Measurements from ENCODE around the gene GNPDA1. TPM values are rescaled to one million over a fixed set of nuclear protein-coding genes. Genes with fewer than 3 reads are reported as not detected.

GNPDA1 gene
- total and polyA plus RNA-seq, 9 of the 15 experiments (the other 6 are each of a cell fraction or from before 2014, with no cell fraction given): 14.1 to 145 (median 52.2) TPM

GRCh38 chr5:142012792-142013388 lies at the start of gene GNPDA1 (continued):
- TF ChIP-seq ESRRB (CRISPR knock-in tag; IDR thresholded peaks at IDR 0.05; ENCODE audit: borderline replicate concordance) (no peak), TFE3 (CRISPR knock-in tag; IDR thresholded peaks at IDR 0.05) (peak; percentile 82), ZFP1 (CRISPR knock-in tag; IDR thresholded peaks at IDR 0.05) (no peak), USF1 (CRISPR knock-in tag; IDR thresholded peaks at IDR 0.05) (peak; percentile 79), DMBX1 (CRISPR knock-in tag; IDR thresholded peaks at IDR 0.05; ENCODE audit: borderline replicate concordance) (peak; percentile 69; the same call in 1 of the 2 replicates), ZBTB43 (CRISPR knock-in tag; IDR thresholded peaks at IDR 0.05) (no peak), KDM4B (IDR thresholded peaks at IDR 0.05; ENCODE audit: borderline replicate concordance in 2 of 2, low read depth in 1 of 2) (no peak), MAFF (IDR thresholded peaks at IDR 0.05; ENCODE audit: low read length) (no peak), ETV5 (CRISPR knock-in tag; IDR thresholded peaks at IDR 0.05; ENCODE audit: low read depth) (peak; percentile 30; the same call in 1 of the 2 replicates), RCOR1 (IDR thresholded peaks at IDR 0.05; ENCODE audit: borderline replicate concordance in 1 of 2, low read depth in 2 of 2, low read length in 2 of 2) (peak in 1 of 2 experiments; percentile 49; a peak in 1 of 4 replicates), SNIP1 (IDR thresholded peaks at IDR 0.05; ENCODE audit: low read depth) (no peak), ZNF445 (CRISPR knock-in tag; IDR thresholded peaks at IDR 0.05; ENCODE audit: low read depth) (no peak), ZNF583 (CRISPR knock-in tag; IDR thresholded peaks at IDR 0.05) (no peak), ZBTB7A (IDR thresholded peaks at IDR 0.05; ENCODE audit: borderline replicate concordance, control insufficient read depth, low read depth, low read length) (peak; percentile 53), ZNF140 (CRISPR knock-in tag; IDR thresholded peaks at IDR 0.05) (no peak), E4F1 (CRISPR knock-in tag; IDR thresholded peaks at IDR 0.05; ENCODE audit: borderline replicate concordance) (no peak), ZC3H8 (IDR thresholded peaks at IDR 0.05) (no peak), ELF1 (tag; IDR thresholded peaks at IDR 0.05) (no peak)
